Measurements from ENCODE around the gene PXN. TPM values are rescaled to one million over a fixed set of nuclear protein-coding genes. Genes with fewer than 3 reads are reported as not detected.
A peak's percentile ranks its signal among the peaks of the same experiment; 100 is the strongest.

Gene PXN
- total and polyA plus RNA-seq, 2 of the 13 experiments (the other 11 are each of a cell fraction or from before 2014, with no cell fraction given) = 13.6 to 14.2 TPM

DNA sequence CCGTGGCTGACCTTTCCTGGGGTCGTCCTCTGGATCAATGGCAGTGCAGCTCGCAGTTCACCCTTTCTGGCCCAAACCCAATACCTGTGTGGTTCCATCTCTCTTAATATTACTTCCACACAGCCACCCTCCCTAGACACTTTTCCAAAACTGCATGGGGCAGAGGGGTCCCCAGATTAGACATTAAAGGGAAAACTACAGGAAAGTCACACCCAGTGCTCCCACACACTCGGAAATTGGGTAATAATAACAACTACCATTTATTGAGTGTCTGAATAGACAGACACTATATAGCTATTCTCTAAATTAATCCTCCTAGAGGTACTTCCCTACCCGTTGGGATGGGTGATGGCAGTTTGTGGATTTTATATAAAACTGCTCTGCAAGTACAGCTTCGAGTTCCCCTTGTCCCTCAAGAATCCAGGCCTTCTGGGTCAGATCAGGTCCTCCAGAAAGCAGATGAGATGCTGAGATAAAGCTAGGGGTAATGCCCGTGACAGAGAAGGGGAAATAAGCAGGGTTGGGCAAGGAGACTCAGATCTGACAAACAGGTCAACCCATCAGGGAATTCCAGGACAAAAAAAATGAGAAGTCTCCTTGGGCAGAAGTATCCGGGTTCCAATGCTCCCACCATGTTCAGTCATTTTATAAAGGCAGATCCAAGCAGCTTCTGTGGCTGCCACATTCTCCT is 795 bp upstream of the PXN start:
- Histone ChIP-seq H3K4me3 (replicated peaks in 1 of 3; ENCODE audit: insufficient read depth in 1 of 3, low read depth in 2 of 3, low read length in 3 of 3) (peak overlapping the region in 1 of 3 experiments; percentile 62; a peak in 1 of 6 replicates), H3K4me1 (ENCODE audit: insufficient read depth, low read length) (peaks cover 64% of the 10 kb centered on the region), H3K27me3 (ENCODE audit: control insufficient read depth in 1 of 2, insufficient read depth in 2 of 2, low read length in 2 of 2) (no peaks in the 10 kb centered on the region), H3K9me3 (ENCODE audit: low read length) (no peaks in the 10 kb centered on the region), H3K36me3 (replicated peaks in 1 of 2; ENCODE audit: control insufficient read depth in 1 of 2, insufficient read depth in 2 of 2, low read length in 2 of 2) (no peaks in the 10 kb centered on the region; a peak in 2 of 5 replicates), H3K79me2 (ENCODE audit: insufficient read depth, low read length) (peaks cover 34% of the 10 kb centered on the region), H3K27ac (ENCODE audit: extremely low read length, insufficient read depth, low read length) (no peak overlapping the region), H4K20me1 (ENCODE audit: insufficient read depth, low read length) (peaks cover 3% of the 10 kb centered on the region; the same call in 1 of the 2 replicates), H2AFZ (ENCODE audit: low read length) (peak overlapping the region; percentile 31), H3K9ac (ENCODE audit: insufficient read depth, low read depth, low read length) (no peak overlapping the region), H3K4me2 (ENCODE audit: low read depth, low read length) (peak overlapping the region; percentile 83)
- 8% methylated on average over 8 of the region's 8 CpGs for WGBS (ENCODE audit: low lambda C conversion rate)
- ATAC-seq = no peak
- in situ Hi-C loops (cut with HindIII; ENCODE audit: extremely low pct_ligation_motif_present, low pct_unique_long_range_greater_than_20kb) = loop anchor here (5.0 to 10.0 kb wide), 2 partner anchors 34 to 52 kb away; no protein-coding TSS in a partner anchor
- POLR2A ChIA-PET = interaction anchor here (0.5 to 13.4 kb wide), 7 partner anchors 9 to 909 kb away, joined by 3 to 265 read pairs (median 4); partner anchors contain the start of genes RNU4-1, RNU4-2, RPLP0 and SIRT4
- CTCF ChIA-PET (ENCODE audit: low intra/inter-chr PET ratio, low total read pairs) = interaction anchor here (1.9 to 4.0 kb wide), 2 partner anchors 31 to 37 kb away, joined by 20 to 51 read pairs; no protein-coding TSS in a partner anchor
- no TSS peak for BruUV-seq (replicated peaks)
- FAIRE-seq = no peak
- DNase-seq (ENCODE audit: low spot score) = no peak
- intact Hi-C loops (cut with micrococcal nuclease; ENCODE audit: unreplicated experiment) = no loop called here
- TF ChIP-seq ZNF780A (CRISPR knock-in tag; IDR thresholded peaks at IDR 0.05) (no peak), ZBTB1 (CRISPR knock-in tag; IDR thresholded peaks at IDR 0.05; ENCODE audit: borderline replicate concordance) (no peak), ZC3H4 (CRISPR knock-in tag; IDR thresholded peaks at IDR 0.05; ENCODE audit: borderline replicate concordance) (no peak), NBN (conservative IDR thresholded peaks at IDR 0.05) (no peak), ZNF460 (CRISPR knock-in tag; IDR thresholded peaks at IDR 0.05; ENCODE audit: borderline replicate concordance) (no peak), GTF2F1 (IDR thresholded peaks at IDR 0.05; ENCODE audit: low read length) (no peak), PRMT3 (CRISPR knock-in tag; IDR thresholded peaks at IDR 0.05; ENCODE audit: borderline replicate concordance, low read depth) (no peak), ZNF569 (CRISPR knock-in tag; IDR thresholded peaks at IDR 0.05; ENCODE audit: borderline replicate concordance) (no peak), NR3C1 (CRISPR knock-in tag; IDR thresholded peaks at IDR 0.05) (no peak), ZKSCAN1 (IDR thresholded peaks at IDR 0.05; ENCODE audit: low read length) (no peak), ADNP (CRISPR knock-in tag; IDR thresholded peaks at IDR 0.05) (no peak), MED13 (CRISPR knock-in tag; IDR thresholded peaks at IDR 0.05) (no peak), CBX5 (CRISPR knock-in tag; IDR thresholded peaks at IDR 0.05; ENCODE audit: borderline replicate concordance) (no peak), SUZ12 (IDR thresholded peaks at IDR 0.05; ENCODE audit: low read depth, low read length) (no peak), SATB2 (CRISPR knock-in tag; IDR thresholded peaks at IDR 0.05) (no peak)
- TF ChIP-seq, protein P1, sequence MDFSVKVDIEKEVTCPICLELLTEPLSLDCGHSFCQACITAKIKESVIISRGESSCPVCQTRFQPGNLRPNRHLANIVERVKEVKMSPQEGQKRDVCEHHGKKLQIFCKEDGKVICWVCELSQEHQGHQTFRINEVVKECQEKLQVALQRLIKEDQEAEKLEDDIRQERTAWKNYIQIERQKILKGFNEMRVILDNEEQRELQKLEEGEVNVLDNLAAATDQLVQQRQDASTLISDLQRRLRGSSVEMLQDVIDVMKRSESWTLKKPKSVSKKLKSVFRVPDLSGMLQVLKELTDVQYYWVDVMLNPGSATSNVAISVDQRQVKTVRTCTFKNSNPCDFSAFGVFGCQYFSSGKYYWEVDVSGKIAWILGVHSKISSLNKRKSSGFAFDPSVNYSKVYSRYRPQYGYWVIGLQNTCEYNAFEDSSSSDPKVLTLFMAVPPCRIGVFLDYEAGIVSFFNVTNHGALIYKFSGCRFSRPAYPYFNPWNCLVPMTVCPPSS (IDR thresholded peaks at IDR 0.05) = no peak

All from HepG2 (cell line).